Neural progenitor cell (in vitro differentiated cells): Measurements from ENCODE around the gene PCSK5.

Experiments used
- CTCF ChIP-seq: fragments of 200-600 bp; sonication (generic); IDR thresholded peaks from 2 replicates; pipeline ENCODE4 v1.5.1; 2017; ENCODE audit warnings: antibody characterized with exemption, mild to moderate bottlenecking
- EZH2 ChIP-seq: fragments of 200-600 bp; sonication (generic); IDR thresholded peaks from 2 replicates; pipeline ENCODE4 v1.6.1; 2017; ENCODE audit warnings: antibody characterized with exemption, mild to moderate bottlenecking, moderate library complexity
- EZH2phosphoT487 ChIP-seq: fragments of 200-600 bp; sonication (generic); IDR thresholded peaks from 2 replicates; pipeline ENCODE4 v1.6.1; 2017; ENCODE audit warnings: antibody characterized with exemption

- no peak for TF ChIP-seq CTCF
- no peak for TF ChIP-seq EZH2
- TF ChIP-seq EZH2phosphoT487, result no peak
These were observed 316.3 kb downstream of the PCSK5 start for GRCh38 chr9:76206821-76207220.
